ENCODE data around the gene ETS1.

GRCh38 chr11:128458321-128458720 lies 129.0 kb downstream of the ETS1 start:
- TF ChIP-seq CTCF (IDR thresholded peaks at IDR 0.05; ENCODE audit: borderline replicate concordance, extremely low read depth, low read length, poor library complexity, severe bottlenecking) (no peak), EZH2 (IDR thresholded peaks at IDR 0.05; ENCODE audit: borderline replicate concordance, low read depth, low read length, severe bottlenecking) (no peak)

Data from DND-41 (cell line).